ENCODE data around the gene LTBP1.

Gene LTBP1

GRCh38 chr2:33083699-33084387 is 137.1 kb downstream of the LTBP1 start:
- TF ChIP-seq FOXM1 (IDR thresholded peaks at IDR 0.05; ENCODE audit: borderline replicate concordance, low read depth) = no peak
- no peak for TF ChIP-seq ZBTB7A (IDR thresholded peaks at IDR 0.05; ENCODE audit: low read depth)
- TF ChIP-seq RAD21 (IDR thresholded peaks at IDR 0.05; ENCODE audit: low read depth) = no peak
- TF ChIP-seq YY1 (IDR thresholded peaks at IDR 0.05; ENCODE audit: low read depth) = no peak
- TF ChIP-seq USF1 (IDR thresholded peaks at IDR 0.05) = no peak
- no peak for TF ChIP-seq REST (IDR thresholded peaks at IDR 0.05; ENCODE audit: low read depth)
- TF ChIP-seq NFIC (IDR thresholded peaks at IDR 0.05) = no peak
- TF ChIP-seq CREB1 (IDR thresholded peaks at IDR 0.05; ENCODE audit: low read depth) = no peak

GRCh38 chr2:33084433-33084832 is 137.7 kb downstream of the LTBP1 start:
- TF ChIP-seq USF1 (IDR thresholded peaks at IDR 0.05) (no peak), ZBTB7A (IDR thresholded peaks at IDR 0.05; ENCODE audit: low read depth) (no peak), RAD21 (IDR thresholded peaks at IDR 0.05; ENCODE audit: low read depth) (no peak), EGR1 (IDR thresholded peaks at IDR 0.05) (no peak), REST (IDR thresholded peaks at IDR 0.05; ENCODE audit: low read depth) (no peak), YY1 (IDR thresholded peaks at IDR 0.05; ENCODE audit: low read depth) (no peak), CEBPB (IDR thresholded peaks at IDR 0.05) (no peak)

GRCh38 chr2:33085646-33086045 is 138.9 kb downstream of the LTBP1 start:
- TF ChIP-seq USF1 (IDR thresholded peaks at IDR 0.05) (no peak), TAF1 (IDR thresholded peaks at IDR 0.05; ENCODE audit: low read depth) (no peak), YY1 (IDR thresholded peaks at IDR 0.05; ENCODE audit: low read depth) (no peak), EGR1 (IDR thresholded peaks at IDR 0.05) (no peak), NFIC (IDR thresholded peaks at IDR 0.05) (no peak), TEAD4 (IDR thresholded peaks at IDR 0.05) (no peak), REST (IDR thresholded peaks at IDR 0.05; ENCODE audit: low read depth) (no peak)

- TF ChIP-seq MAX (IDR thresholded peaks at IDR 0.05) = no peak
Measured at GRCh38 chr2:33086400-33087015, 139.8 kb downstream of the LTBP1 start.

GRCh38 chr2:33090553-33091134 is 143.9 kb downstream of the LTBP1 start:
- TF ChIP-seq USF1 (IDR thresholded peaks at IDR 0.05) = no peak
- TF ChIP-seq ZBTB7A (IDR thresholded peaks at IDR 0.05; ENCODE audit: low read depth) = no peak

Data from Ishikawa (cell line).